HEK293 (cell line): Measurements from ENCODE around the gene PPHLN1.

Experiments used
- KLF1 ChIP-seq: fragments of 450-650 bp; formaldehyde crosslinking; IDR thresholded peaks from 2 replicates; pipeline ENCODE4 v1.5.1; 2016; ENCODE audit warnings: missing biosample characterization, missing genetic modification characterization
- MEIS1 ChIP-seq: sonication (generic); formaldehyde crosslinking; IDR thresholded peaks from 2 replicates; pipeline ENCODE4 v1.8.1; 2022; ENCODE audit warnings: missing genetic modification reagents, mild to moderate bottlenecking, borderline replicate concordance
- REPIN1 ChIP-seq: fragments of 450-650 bp; formaldehyde crosslinking; IDR thresholded peaks from 2 replicates; pipeline ENCODE4 v1.5.1; 2017; ENCODE audit warnings: missing biosample characterization, missing genetic modification characterization, low read depth
- ZNF133 ChIP-seq: fragments of 450-650 bp; formaldehyde crosslinking; IDR thresholded peaks from 2 replicates; pipeline ENCODE4 v1.5.1; 2016; ENCODE audit warnings: missing biosample characterization, missing genetic modification characterization
- ZNF138 ChIP-seq: fragments of 450-650 bp; formaldehyde crosslinking; IDR thresholded peaks from 2 replicates; pipeline ENCODE4 v1.5.1; 2016; ENCODE audit warnings: missing biosample characterization, missing genetic modification characterization, borderline replicate concordance
- ZNF2 ChIP-seq: fragments of 450-650 bp; formaldehyde crosslinking; IDR thresholded peaks from 2 replicates; pipeline ENCODE4 v1.5.1; 2016; ENCODE audit warnings: missing biosample characterization, missing genetic modification characterization
- ZNF324 ChIP-seq: fragments of 450-650 bp; formaldehyde crosslinking; IDR thresholded peaks from 2 replicates; pipeline ENCODE4 v1.5.1; 2016; ENCODE audit warnings: missing biosample characterization, missing genetic modification characterization
- ZNF354C ChIP-seq: fragments of 450-650 bp; formaldehyde crosslinking; IDR thresholded peaks from 2 replicates; pipeline ENCODE4 v1.5.1; 2016; ENCODE audit warnings: missing biosample characterization, missing genetic modification characterization, low read depth, borderline replicate concordance
- ZNF791 ChIP-seq: fragments of 450-650 bp; formaldehyde crosslinking; IDR thresholded peaks from 2 replicates; pipeline ENCODE4 v1.5.1; 2016; ENCODE audit warnings: missing biosample characterization, missing genetic modification characterization
- TF ChIP-seq, protein P1 (sequence below): fragments of 450-650 bp; formaldehyde crosslinking; IDR thresholded peaks from 2 replicates; pipeline ENCODE4 v1.5.1; 2016; ENCODE audit warnings: missing biosample characterization, missing genetic modification characterization
- TF ChIP-seq, protein P2 (sequence below): fragments of 450-650 bp; formaldehyde crosslinking; conservative IDR thresholded peaks from 2 replicates; pipeline ENCODE4 v1.5.1; 2016; ENCODE audit warnings: low read depth, missing biosample characterization, missing genetic modification characterization
- TF ChIP-seq, protein P3 (sequence below): fragments of 450-650 bp; formaldehyde crosslinking; IDR thresholded peaks from 2 replicates; pipeline ENCODE4 v1.5.1; 2016; ENCODE audit warnings: missing biosample characterization, missing genetic modification characterization

DNA sequence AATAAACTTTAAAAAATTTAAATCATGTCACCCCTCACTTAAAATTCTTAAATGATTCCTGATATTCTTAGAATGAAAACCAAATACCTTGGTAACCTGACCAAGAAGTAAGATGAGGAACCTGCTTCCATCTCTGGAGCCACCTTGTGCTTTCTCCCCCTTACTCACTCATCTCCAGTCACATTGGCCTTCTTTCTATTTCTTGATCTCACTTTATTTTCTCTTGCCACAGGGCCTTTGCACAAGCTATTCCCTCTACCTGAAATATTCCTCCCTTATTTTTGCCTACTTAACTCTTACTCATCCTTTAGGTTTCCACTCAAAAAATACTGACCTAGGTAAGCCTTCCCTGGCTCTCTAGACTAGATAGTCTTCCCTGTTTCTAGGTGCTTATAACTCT, 5.2 kb upstream of the PPHLN1 start:
- TF ChIP-seq ZNF133 (no peak), ZNF2 (tag by site-specific recombination) (no peak), ZNF354C (tag by site-specific recombination) (no peak), REPIN1 (tag by site-specific recombination) (no peak), ZNF791 (tag by site-specific recombination) (no peak), ZNF324 (no peak), ZNF138 (tag by site-specific recombination) (no peak), KLF1 (tag by site-specific recombination) (no peak), MEIS1 (no peak)
- TF ChIP-seq, protein P1, sequence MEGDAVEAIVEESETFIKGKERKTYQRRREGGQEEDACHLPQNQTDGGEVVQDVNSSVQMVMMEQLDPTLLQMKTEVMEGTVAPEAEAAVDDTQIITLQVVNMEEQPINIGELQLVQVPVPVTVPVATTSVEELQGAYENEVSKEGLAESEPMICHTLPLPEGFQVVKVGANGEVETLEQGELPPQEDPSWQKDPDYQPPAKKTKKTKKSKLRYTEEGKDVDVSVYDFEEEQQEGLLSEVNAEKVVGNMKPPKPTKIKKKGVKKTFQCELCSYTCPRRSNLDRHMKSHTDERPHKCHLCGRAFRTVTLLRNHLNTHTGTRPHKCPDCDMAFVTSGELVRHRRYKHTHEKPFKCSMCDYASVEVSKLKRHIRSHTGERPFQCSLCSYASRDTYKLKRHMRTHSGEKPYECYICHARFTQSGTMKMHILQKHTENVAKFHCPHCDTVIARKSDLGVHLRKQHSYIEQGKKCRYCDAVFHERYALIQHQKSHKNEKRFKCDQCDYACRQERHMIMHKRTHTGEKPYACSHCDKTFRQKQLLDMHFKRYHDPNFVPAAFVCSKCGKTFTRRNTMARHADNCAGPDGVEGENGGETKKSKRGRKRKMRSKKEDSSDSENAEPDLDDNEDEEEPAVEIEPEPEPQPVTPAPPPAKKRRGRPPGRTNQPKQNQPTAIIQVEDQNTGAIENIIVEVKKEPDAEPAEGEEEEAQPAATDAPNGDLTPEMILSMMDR (tag by site-specific recombination): no peak
- TF ChIP-seq, protein P2, sequence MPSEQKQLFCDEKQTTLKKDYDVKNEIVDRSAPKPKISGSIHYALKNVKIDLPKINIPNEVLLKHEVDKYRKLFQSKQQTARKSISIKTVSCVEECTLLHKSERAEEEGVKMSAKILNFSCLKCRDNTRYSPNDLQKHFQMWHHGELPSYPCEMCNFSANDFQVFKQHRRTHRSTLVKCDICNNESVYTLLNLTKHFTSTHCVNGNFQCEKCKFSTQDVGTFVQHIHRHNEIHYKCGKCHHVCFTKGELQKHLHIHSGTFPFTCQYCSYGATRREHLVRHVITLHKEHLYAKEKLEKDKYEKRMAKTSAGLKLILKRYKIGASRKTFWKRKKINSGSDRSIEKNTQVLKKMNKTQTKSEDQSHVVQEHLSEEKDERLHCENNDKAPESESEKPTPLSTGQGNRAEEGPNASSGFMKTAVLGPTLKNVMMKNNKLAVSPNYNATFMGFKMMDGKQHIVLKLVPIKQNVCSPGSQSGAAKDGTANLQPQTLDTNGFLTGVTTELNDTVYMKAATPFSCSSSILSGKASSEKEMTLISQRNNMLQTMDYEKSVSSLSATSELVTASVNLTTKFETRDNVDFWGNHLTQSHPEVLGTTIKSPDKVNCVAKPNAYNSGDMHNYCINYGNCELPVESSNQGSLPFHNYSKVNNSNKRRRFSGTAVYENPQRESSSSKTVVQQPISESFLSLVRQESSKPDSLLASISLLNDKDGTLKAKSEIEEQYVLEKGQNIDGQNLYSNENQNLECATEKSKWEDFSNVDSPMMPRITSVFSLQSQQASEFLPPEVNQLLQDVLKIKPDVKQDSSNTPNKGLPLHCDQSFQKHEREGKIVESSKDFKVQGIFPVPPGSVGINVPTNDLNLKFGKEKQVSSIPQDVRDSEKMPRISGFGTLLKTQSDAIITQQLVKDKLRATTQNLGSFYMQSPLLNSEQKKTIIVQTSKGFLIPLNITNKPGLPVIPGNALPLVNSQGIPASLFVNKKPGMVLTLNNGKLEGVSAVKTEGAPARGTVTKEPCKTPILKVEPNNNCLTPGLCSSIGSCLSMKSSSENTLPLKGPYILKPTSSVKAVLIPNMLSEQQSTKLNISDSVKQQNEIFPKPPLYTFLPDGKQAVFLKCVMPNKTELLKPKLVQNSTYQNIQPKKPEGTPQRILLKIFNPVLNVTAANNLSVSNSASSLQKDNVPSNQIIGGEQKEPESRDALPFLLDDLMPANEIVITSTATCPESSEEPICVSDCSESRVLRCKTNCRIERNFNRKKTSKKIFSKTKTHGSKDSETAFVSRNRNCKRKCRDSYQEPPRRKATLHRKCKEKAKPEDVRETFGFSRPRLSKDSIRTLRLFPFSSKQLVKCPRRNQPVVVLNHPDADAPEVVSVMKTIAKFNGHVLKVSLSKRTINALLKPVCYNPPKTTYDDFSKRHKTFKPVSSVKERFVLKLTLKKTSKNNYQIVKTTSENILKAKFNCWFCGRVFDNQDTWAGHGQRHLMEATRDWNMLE (tag by site-specific recombination): no peak
- TF ChIP-seq, protein P3, sequence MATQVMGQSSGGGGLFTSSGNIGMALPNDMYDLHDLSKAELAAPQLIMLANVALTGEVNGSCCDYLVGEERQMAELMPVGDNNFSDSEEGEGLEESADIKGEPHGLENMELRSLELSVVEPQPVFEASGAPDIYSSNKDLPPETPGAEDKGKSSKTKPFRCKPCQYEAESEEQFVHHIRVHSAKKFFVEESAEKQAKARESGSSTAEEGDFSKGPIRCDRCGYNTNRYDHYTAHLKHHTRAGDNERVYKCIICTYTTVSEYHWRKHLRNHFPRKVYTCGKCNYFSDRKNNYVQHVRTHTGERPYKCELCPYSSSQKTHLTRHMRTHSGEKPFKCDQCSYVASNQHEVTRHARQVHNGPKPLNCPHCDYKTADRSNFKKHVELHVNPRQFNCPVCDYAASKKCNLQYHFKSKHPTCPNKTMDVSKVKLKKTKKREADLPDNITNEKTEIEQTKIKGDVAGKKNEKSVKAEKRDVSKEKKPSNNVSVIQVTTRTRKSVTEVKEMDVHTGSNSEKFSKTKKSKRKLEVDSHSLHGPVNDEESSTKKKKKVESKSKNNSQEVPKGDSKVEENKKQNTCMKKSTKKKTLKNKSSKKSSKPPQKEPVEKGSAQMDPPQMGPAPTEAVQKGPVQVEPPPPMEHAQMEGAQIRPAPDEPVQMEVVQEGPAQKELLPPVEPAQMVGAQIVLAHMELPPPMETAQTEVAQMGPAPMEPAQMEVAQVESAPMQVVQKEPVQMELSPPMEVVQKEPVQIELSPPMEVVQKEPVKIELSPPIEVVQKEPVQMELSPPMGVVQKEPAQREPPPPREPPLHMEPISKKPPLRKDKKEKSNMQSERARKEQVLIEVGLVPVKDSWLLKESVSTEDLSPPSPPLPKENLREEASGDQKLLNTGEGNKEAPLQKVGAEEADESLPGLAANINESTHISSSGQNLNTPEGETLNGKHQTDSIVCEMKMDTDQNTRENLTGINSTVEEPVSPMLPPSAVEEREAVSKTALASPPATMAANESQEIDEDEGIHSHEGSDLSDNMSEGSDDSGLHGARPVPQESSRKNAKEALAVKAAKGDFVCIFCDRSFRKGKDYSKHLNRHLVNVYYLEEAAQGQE (tag by site-specific recombination): no peak
